Coronary artery (tissue), 2 donors: ENCODE results near the gene ZDHHC20.
"Not testable (repeated sequence)": the region's sequence is repeated elsewhere in the genome, so short reads cannot be mapped to it uniquely, and the experiment has no call there.

Experiments used
- DNase-seq: peaks from one replicate; pipeline ENCODE4 v3.0.0-alpha.2; 2017; ENCODE audit warnings: low spot score
- H3K27ac ChIP-seq, 2 donors: fragments of 200-600 bp; sonication (generic); one replicate each; pipeline ENCODE4 v1.5.1; 2016 to 2019
- H3K4me3 ChIP-seq: fragments of 200-600 bp; sonication (generic); 2 replicates; pipeline ENCODE4 v1.5.1; 2016; ENCODE audit warnings: mild to moderate bottlenecking, moderate library complexity
- CTCF ChIP-seq: fragments of 200-600 bp; sonication (generic); IDR thresholded peaks from one replicate; pipeline ENCODE4 v1.5.1; 2019; ENCODE audit warnings: antibody characterized with exemption

The ZDHHC20 gene

DNA sequence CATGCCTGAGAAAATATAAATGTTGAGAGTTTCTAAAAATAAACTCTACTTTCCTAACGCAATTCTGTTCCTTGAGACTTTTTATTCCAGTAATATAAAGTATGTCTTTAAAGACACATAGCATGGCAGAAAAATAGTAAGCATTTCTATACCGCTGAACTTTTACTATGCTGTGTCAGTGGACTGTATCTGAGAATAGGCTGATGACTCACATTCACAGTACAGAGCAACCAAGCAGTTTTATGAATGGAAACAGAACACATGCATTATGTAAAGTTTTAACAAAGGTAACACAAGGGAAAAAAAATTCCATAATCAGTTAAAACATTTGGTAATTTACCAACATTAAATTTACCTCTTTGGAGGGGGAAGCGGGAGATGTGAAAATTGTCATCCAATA lies 38.4 kb downstream of the ZDHHC20 start:
- no peak for TF ChIP-seq CTCF
- H3K4me3 ChIP-seq: no peak overlapping the region
- H3K27ac ChIP-seq: no peak overlapping the region
- DNase-seq: no peak

GRCh38 chr13:21413013-21413412 lies 46.1 kb downstream of the ZDHHC20 start:
- TF ChIP-seq CTCF: no peak
- no peak for DNase-seq
- Histone ChIP-seq H3K4me3 (no peak overlapping the region), H3K27ac (no peak overlapping the region)

DNA sequence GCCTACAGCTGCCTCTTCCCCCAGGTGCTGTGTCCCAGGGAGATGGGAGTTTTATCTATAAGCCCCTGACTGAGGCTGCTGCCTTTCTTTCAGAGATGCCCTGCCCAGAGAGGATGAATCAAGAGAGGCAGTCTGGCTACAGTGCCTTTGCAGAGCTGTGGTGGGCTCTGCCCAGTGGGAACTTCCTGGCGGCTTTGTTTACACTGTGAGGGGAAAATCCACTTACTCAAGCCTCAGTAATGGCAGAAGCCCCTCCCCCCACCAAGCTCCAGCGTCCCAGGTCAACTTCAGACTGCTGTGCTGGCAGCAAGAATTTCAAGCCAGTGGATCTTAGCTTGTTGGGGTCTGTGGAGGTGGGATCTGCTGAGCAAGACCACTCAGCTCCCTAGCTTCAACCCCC lies 48.6 kb downstream of the ZDHHC20 start:
- DNase-seq, H3K27ac ChIP-seq: not testable (repeated sequence)

DNA sequence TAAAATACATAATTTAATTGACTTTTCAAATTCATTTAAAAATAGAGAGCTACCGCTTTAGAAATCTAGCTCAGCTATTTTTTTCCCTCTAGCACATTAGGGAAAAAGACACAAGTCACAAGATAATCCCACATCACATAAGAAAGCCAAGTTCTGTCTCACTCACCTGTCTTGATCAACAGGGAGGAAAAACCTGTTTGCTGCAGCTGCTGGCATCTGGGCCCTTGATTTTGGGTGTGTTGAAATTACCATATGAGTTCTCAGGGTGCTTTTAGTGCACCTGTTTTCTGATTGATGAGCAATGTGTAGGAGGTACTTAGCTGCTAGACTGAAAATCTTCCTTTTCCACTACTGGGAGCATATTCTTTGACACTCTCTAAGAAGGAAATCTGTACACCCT lies 53.8 kb downstream of the ZDHHC20 start:
- DNase-seq: no peak
- H3K4me3 ChIP-seq: no peak overlapping the region
- no peak for TF ChIP-seq CTCF
- no peak overlapping the region for H3K27ac ChIP-seq

More for the DNA sequence above, 48.6 kb downstream of the ZDHHC20 start:
- H3K4me3 ChIP-seq: not testable (repeated sequence)

- DNase-seq: no peak
- Histone ChIP-seq H3K27ac (no peak overlapping the region), H3K4me3 (no peak overlapping the region)
- TF ChIP-seq CTCF: no peak
Observed at GRCh38 chr13:21402586-21403307, 56.4 kb downstream of the ZDHHC20 start.

DNA sequence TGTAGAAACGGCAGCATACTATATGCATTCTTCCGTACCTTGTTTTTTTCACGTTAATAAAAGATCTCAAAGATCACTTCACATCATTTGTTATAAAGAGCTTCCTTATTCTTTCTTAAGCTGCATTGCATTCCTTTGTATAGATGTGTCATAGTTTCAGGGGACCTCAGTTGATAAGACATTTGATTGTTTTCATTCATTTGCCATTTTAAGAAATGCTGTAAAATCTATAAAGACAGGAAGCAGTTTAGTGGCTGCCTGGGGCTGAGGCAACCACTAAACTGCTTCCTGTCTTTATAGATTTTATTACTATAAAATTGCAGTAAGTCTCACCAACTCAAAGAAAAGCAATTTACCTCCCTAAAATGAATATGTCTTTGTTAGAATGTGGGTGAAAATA lies 59.4 kb downstream of the ZDHHC20 start:
- DNase-seq: no peak
- Histone ChIP-seq H3K4me3 (no peak overlapping the region), H3K27ac (no peak overlapping the region)
- TF ChIP-seq CTCF: no peak

GRCh38 chr13:21395953-21396352 lies 63.1 kb downstream of the ZDHHC20 start:
- no peak overlapping the region for H3K4me3 ChIP-seq
- H3K27ac ChIP-seq: no peak overlapping the region
- TF ChIP-seq CTCF: no peak
- DNase-seq: no peak
